T-helper 2 cell treated with Interferon-gamma antibody and Interleukin-4, amounts not matched to agents 100 ng/mL and 5 ng/mL, for 36 hours (primary cell): ENCODE measurements around the gene SATB1. TPM values are rescaled to one million over a fixed set of nuclear protein-coding genes. Genes with fewer than 3 reads are reported as not detected.

Experiments used
- intact Hi-C: fragments of 100-400 bp; cut with micrococcal nuclease; formaldehyde crosslinking; loops from one replicate; pipeline ENCODE4 v1.15.1; 2023
- total RNA-seq: library from RNA; stranded (reverse); gene quantifications from 2 replicates; pipeline ENCODE4 v1.2.3, GENCODE V29; 2022

Gene SATB1
- total RNA-seq, 1 donor from 2014 or later: 258 TPM

GRCh38 chr3:18300916-18301315 lies 124.2 kb downstream of the SATB1 start:
- intact Hi-C loops: no loop called here

- intact Hi-C loops: no loop called here
Observed at GRCh38 chr3:18297126-18297525, 128.0 kb downstream of the SATB1 start.
